Rectal smooth muscle tissue (tissue), 1 donor: ENCODE results near the gene FBXO21.

Source experiments
- H3K27ac ChIP-seq: one replicate; pipeline ENCODE4 v1.7.0; 2013; ENCODE audit warnings: low read depth, low read length, inconsistent platforms
- H3K27me3 ChIP-seq: one replicate; pipeline ENCODE4 v1.7.0; 2013; ENCODE audit warnings: low read length; ENCODE audit not compliant: control insufficient read depth, insufficient read depth
- H3K36me3 ChIP-seq: one replicate; pipeline ENCODE4 v1.7.0; 2013; ENCODE audit warnings: low read length; ENCODE audit not compliant: control insufficient read depth, insufficient read depth
- H3K4me1 ChIP-seq: one replicate; pipeline ENCODE4 v1.7.0; 2013; ENCODE audit warnings: low read length; ENCODE audit not compliant: control insufficient read depth, insufficient read depth
- H3K4me3 ChIP-seq: one replicate; pipeline ENCODE4 v1.7.0; 2013; ENCODE audit warnings: low read length
- H3K9ac ChIP-seq: one replicate; pipeline ENCODE4 v1.7.0; 2013; ENCODE audit warnings: low read length

The FBXO21 gene

GRCh38 chr12:117172168-117172567 lies 18.1 kb downstream of the FBXO21 start:
- no peak overlapping the region for H3K4me3 ChIP-seq
- no peak overlapping the region for H3K27ac ChIP-seq
- H3K9ac ChIP-seq: no peak overlapping the region
- no peaks in the 10 kb centered on the region for H3K27me3 ChIP-seq
- no peaks in the 10 kb centered on the region for H3K4me1 ChIP-seq
- peaks cover 29% of the 10 kb centered on the region for H3K36me3 ChIP-seq

- Histone ChIP-seq H3K36me3 (peaks cover 30% of the 10 kb centered on the region), H3K4me3 (no peak overlapping the region), H3K27ac (no peak overlapping the region), H3K4me1 (no peaks in the 10 kb centered on the region), H3K27me3 (no peaks in the 10 kb centered on the region), H3K9ac (no peak overlapping the region)
These were observed 18.6 kb downstream of the FBXO21 start for GRCh38 chr12:117171499-117172162.

- no peak overlapping the region for H3K9ac ChIP-seq
- H3K4me1 ChIP-seq: no peaks in the 10 kb centered on the region
- H3K4me3 ChIP-seq: no peak overlapping the region
- no peak overlapping the region for H3K27ac ChIP-seq
- H3K36me3 ChIP-seq: peaks cover 34% of the 10 kb centered on the region
- no peaks in the 10 kb centered on the region for H3K27me3 ChIP-seq
These were observed 20.7 kb downstream of the FBXO21 start for GRCh38 chr12:117169548-117169947.

- H3K36me3 ChIP-seq: peaks cover 35% of the 10 kb centered on the region
- no peaks in the 10 kb centered on the region for H3K4me1 ChIP-seq
- H3K27ac ChIP-seq: no peak overlapping the region
- no peaks in the 10 kb centered on the region for H3K27me3 ChIP-seq
- no peak overlapping the region for H3K4me3 ChIP-seq
- H3K9ac ChIP-seq: no peak overlapping the region
These were observed 21.3 kb downstream of the FBXO21 start for GRCh38 chr12:117168976-117169375.

- Histone ChIP-seq H3K27ac (no peak overlapping the region), H3K27me3 (no peaks in the 10 kb centered on the region), H3K4me1 (no peaks in the 10 kb centered on the region), H3K36me3 (peaks cover 30% of the 10 kb centered on the region), H3K4me3 (no peak overlapping the region), H3K9ac (no peak overlapping the region)
These were observed 22.5 kb downstream of the FBXO21 start for GRCh38 chr12:117167769-117168168.

GRCh38 chr12:117166107-117166506 lies 24.2 kb downstream of the FBXO21 start:
- H3K36me3 ChIP-seq: peaks cover 40% of the 10 kb centered on the region
- no peak overlapping the region for H3K4me3 ChIP-seq
- H3K27ac ChIP-seq: no peak overlapping the region
- no peaks in the 10 kb centered on the region for H3K4me1 ChIP-seq
- no peak overlapping the region for H3K9ac ChIP-seq
- H3K27me3 ChIP-seq: no peaks in the 10 kb centered on the region

GRCh38 chr12:117165342-117165741 lies 24.9 kb downstream of the FBXO21 start:
- Histone ChIP-seq H3K9ac (no peak overlapping the region), H3K36me3 (peaks cover 40% of the 10 kb centered on the region), H3K27ac (no peak overlapping the region)

GRCh38 chr12:117162633-117163032 lies 27.6 kb downstream of the FBXO21 start:
- H3K27me3 ChIP-seq: no peaks in the 10 kb centered on the region
- H3K4me1 ChIP-seq: no peaks in the 10 kb centered on the region
- peaks cover 49% of the 10 kb centered on the region for H3K36me3 ChIP-seq
- no peak overlapping the region for H3K27ac ChIP-seq
- no peak overlapping the region for H3K9ac ChIP-seq
- H3K4me3 ChIP-seq: no peak overlapping the region

More at GRCh38 chr12:117165342-117165741, 24.9 kb downstream of the FBXO21 start:
- H3K4me1 ChIP-seq: no peaks in the 10 kb centered on the region
- H3K4me3 ChIP-seq: no peak overlapping the region
- no peaks in the 10 kb centered on the region for H3K27me3 ChIP-seq

GRCh38 chr12:117162167-117162539 lies 28.1 kb downstream of the FBXO21 start:
- no peaks in the 10 kb centered on the region for H3K4me1 ChIP-seq
- no peak overlapping the region for H3K9ac ChIP-seq
- no peaks in the 10 kb centered on the region for H3K27me3 ChIP-seq
- peaks cover 48% of the 10 kb centered on the region for H3K36me3 ChIP-seq
- H3K4me3 ChIP-seq: no peak overlapping the region
- H3K27ac ChIP-seq: no peak overlapping the region

- H3K4me3 ChIP-seq: no peak overlapping the region
- no peaks in the 10 kb centered on the region for H3K27me3 ChIP-seq
- H3K4me1 ChIP-seq: no peaks in the 10 kb centered on the region
- no peak overlapping the region for H3K9ac ChIP-seq
- peaks cover 43% of the 10 kb centered on the region for H3K36me3 ChIP-seq
- H3K27ac ChIP-seq: no peak overlapping the region
These were observed 28.7 kb downstream of the FBXO21 start for GRCh38 chr12:117161460-117162166.

- Histone ChIP-seq H3K27ac (no peak overlapping the region), H3K27me3 (no peaks in the 10 kb centered on the region), H3K4me1 (no peaks in the 10 kb centered on the region), H3K9ac (no peak overlapping the region), H3K36me3 (peaks cover 40% of the 10 kb centered on the region), H3K4me3 (no peak overlapping the region)
These were observed 30.6 kb downstream of the FBXO21 start for GRCh38 chr12:117159674-117160073.

GRCh38 chr12:117158911-117159553 lies 31.2 kb downstream of the FBXO21 start:
- Histone ChIP-seq H3K9ac (no peak overlapping the region), H3K4me3 (no peak overlapping the region), H3K4me1 (no peaks in the 10 kb centered on the region), H3K27me3 (no peaks in the 10 kb centered on the region), H3K27ac (no peak overlapping the region), H3K36me3 (peaks cover 42% of the 10 kb centered on the region)
